Spleen (tissue), 13 donors: ENCODE results near the gene OR56B1. TPM values are rescaled to one million over a fixed set of nuclear protein-coding genes. Genes with fewer than 3 reads are reported as not detected.
A peak's percentile ranks its signal among the peaks of the same experiment; 100 is the strongest.

Experiments
- DNase-seq: peaks from one replicate; pipeline ENCODE4 v3.0.0-alpha.2; 2020
- H3K27ac ChIP-seq, 8 donors: fragments of 200-600 bp; sonication (generic) in 7 of 8; 1 replicate in 4 of 8; 2 replicates in 4 of 8; pipeline versions ENCODE4 v1.5.0 to v1.8.0; 2016 to 2021; ENCODE audit warnings: inconsistent platforms in 4 of 8, mild to moderate bottlenecking in 4 of 8, moderate library complexity in 1 of 8
- H3K27me3 ChIP-seq, 7 donors: fragments of 200-600 bp; sonication (generic) in 6 of 7; replicated peaks in 1 of 7; 1 replicate in 4 of 7; 2 replicates in 3 of 7; pipeline versions ENCODE4 v1.5.0 to v1.8.0; 2016 to 2021; ENCODE audit warnings: inconsistent platforms in 3 of 7, mild to moderate bottlenecking in 1 of 7
- H3K36me3 ChIP-seq, 6 donors: fragments of 200-600 bp; sonication (generic) in 5 of 6; 1 replicate in 4 of 6; 2 replicates in 2 of 6; pipeline versions ENCODE4 v1.5.0 to v1.8.0; 2016 to 2021; ENCODE audit warnings: inconsistent platforms in 2 of 6
- H3K4me1 ChIP-seq, 6 donors: fragments of 200-600 bp; sonication (generic) in 5 of 6; 1 replicate in 3 of 6; 2 replicates in 3 of 6; pipeline versions ENCODE4 v1.5.0 to v1.8.0; 2016 to 2021; ENCODE audit warnings: inconsistent platforms in 3 of 6
- H3K4me3 ChIP-seq, 8 donors: fragments of 200-600 bp; sonication (generic) in 7 of 8; 1 replicate in 4 of 8; 2 replicates in 4 of 8; pipeline versions ENCODE4 v1.5.0 to v1.8.0; 2016 to 2021; ENCODE audit warnings: inconsistent platforms in 4 of 8, mild to moderate bottlenecking in 4 of 8, moderate library complexity in 2 of 8
- H3K9me3 ChIP-seq, 8 donors: fragments of 200-600 bp; sonication (generic) in 7 of 8; 1 replicate in 4 of 8; 2 replicates in 4 of 8; pipeline versions ENCODE4 v1.5.0 to v1.8.0; 2016 to 2021; ENCODE audit warnings: inconsistent platforms in 4 of 8
- CTCF ChIP-seq, 11 experiments: fragments of 200-600 bp in 7 of 11; fragments of 450-650 bp in 4 of 11; sonication (generic) in 4 of 11; IDR thresholded peaks in 8 of 11; conservative IDR thresholded peaks in 3 of 11; 1 replicate in 7 of 11; 2 replicates in 4 of 11; pipeline versions ENCODE4 v1.4.0 to v1.8.0; 2016 to 2021; ENCODE audit warnings: antibody characterized with exemption in 11 of 11, inconsistent platforms in 4 of 11, mild to moderate bottlenecking in 1 of 11
- POLR2A ChIP-seq, 3 donors: fragments of 450-650 bp; IDR thresholded peaks; one replicate each; pipeline ENCODE4 v1.5.1; 2017; ENCODE audit warnings: antibody characterized with exemption in 3 of 3, mild to moderate bottlenecking in 1 of 3
- POLR2AphosphoS5 ChIP-seq, 3 donors: sonication (generic); formaldehyde crosslinking; IDR thresholded peaks; one replicate each; pipeline ENCODE4 v1.5.1; 2017; ENCODE audit warnings: antibody characterized with exemption in 3 of 3
- WGBS, 5 donors: extraction: QIAGEN DNeasy Blood & Tissue Kit in 3 of 5; methylation state at CpG; one replicate each; pipeline versions ENCODE4 v1.1.5 to v1.1.7; 2013 to 2018; 5-methylcytosine and 5-hydroxymethylcytosine counted together
- intact Hi-C: fragments of 100-400 bp; cut with DNase I; formaldehyde crosslinking; loops from one replicate; pipeline ENCODE4 v1.15.0; 2023; ENCODE audit warnings: low total_unique reads
- long read RNA-seq, 2 donors: transcript quantifications; one replicate each; lab custom pipeline, GENCODE V29; 2026
- polyA plus RNA-seq, 3 donors: library from polyadenylated mRNA; stranded (reverse); fragments of 200-250 nt; gene quantifications; one replicate each; pipeline ENCODE4 v1.2.1, GENCODE V29; 2013
- total RNA-seq, 7 donors: library from RNA; depleted of rRNA in 3 of 7; stranded (reverse); fragments of >200 nt in 3 of 7; fragmentation: NEBNext Ultra II Directional in 4 of 7; extraction: Animal tissue kit (Norgen Biotek cat#: 25700) in 4 of 7; gene quantifications; one replicate each; pipeline versions ENCODE4 v1.1.0 to v1.2.1, GENCODE V29; 2016 to 2021
- donor health status: healthy with polysubstance abuse.
- donor health status: DM: no; HTN: no; CAD: no; lungs with moderate emphysema.
- donor health status: DM: no; HTN: no; CAD: no.
- donor health status: Bipolar disorder and iron deficiency.
- donor health status: healthy.
- donor health status: DM: no; HTN: no; CAD: no.
- donor health status: DM: yes; HTN: yes; CAD: no.

OR56B1 gene
- total RNA-seq: 1 to 10 TPM in 4 of 7 donors, under 1 TPM in 3; 0.27 to 1.8 (median 1.0) TPM
- polyA plus RNA-seq: under 1 TPM; 0.06 to 0.11 (median 0.08) TPM
- long read RNA-seq, donor 1: 0 reads
- long read RNA-seq, donor 2: 0 reads

DNA sequence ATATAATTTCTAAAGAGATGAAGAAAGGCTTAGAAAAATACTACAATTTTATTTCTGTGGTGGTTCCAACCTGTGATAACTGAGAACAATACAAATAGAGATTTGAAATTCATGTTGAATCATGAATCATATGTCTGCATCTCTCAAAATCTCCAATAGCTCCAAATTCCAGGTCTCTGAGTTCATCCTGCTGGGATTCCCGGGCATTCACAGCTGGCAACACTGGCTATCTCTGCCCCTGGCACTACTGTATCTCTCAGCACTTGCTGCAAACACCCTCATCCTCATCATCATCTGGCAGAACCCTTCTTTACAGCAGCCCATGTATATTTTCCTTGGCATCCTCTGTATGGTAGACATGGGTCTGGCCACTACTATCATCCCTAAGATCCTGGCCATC is at the start of gene OR56B1:
Gene OR56B1 (plus strand): TSS at position 53 of the 400 bp plus-strand sequence. CDS start 69 bp downstream, at position 122.
- no peak for TF ChIP-seq POLR2A (IDR thresholded peaks at IDR 0.05)
- TF ChIP-seq POLR2AphosphoS5 (IDR thresholded peaks at IDR 0.05): no peak
- TF ChIP-seq CTCF (IDR thresholded peaks at IDR 0.05 in 8 of 11, conservative IDR thresholded peaks at IDR 0.05 in 3 of 11): no peak
- no peaks in the 10 kb centered on the region for H3K4me1 ChIP-seq
- H3K36me3 ChIP-seq: peaks cover 0 to 8% (median 0%) of the 10 kb centered on the region in 6 donors
- H3K4me3 ChIP-seq: no peak within 1 kb of the TSS
- intact Hi-C loops: no loop called here
- no peak for DNase-seq
- H3K27ac ChIP-seq: no peak within 1 kb of the TSS
- H3K9me3 ChIP-seq: peaks cover 0 to 10% (median 3%) of the 10 kb centered on the region in 8 donors
- 79 to 91% (median 86%) methylated on average over 1 of the region's 1 CpG for WGBS, 5 donors
- no peaks in the 10 kb centered on the region for H3K27me3 ChIP-seq

- WGBS, 5 donors: 83 to 100% (median 91%) methylated on average over 1 of the region's 1 CpG
- Histone ChIP-seq H3K27ac (peak overlapping the region; percentile 87 to 97 (median 95)), H3K9me3 (no peaks in the 10 kb centered on the region), H3K36me3 (peaks cover 0 to 8% (median 0%) of the 10 kb centered on the region in 6 donors), H3K4me1 (peaks cover 12 to 67% (median 42%) of the 10 kb centered on the region in 6 donors), H3K4me3 (no peak overlapping the region), H3K27me3 (no peaks in the 10 kb centered on the region)
- no peak for TF ChIP-seq CTCF (IDR thresholded peaks at IDR 0.05 in 8 of 11, conservative IDR thresholded peaks at IDR 0.05 in 3 of 11)
- no peak for TF ChIP-seq POLR2A (IDR thresholded peaks at IDR 0.05)
- TF ChIP-seq POLR2AphosphoS5 (IDR thresholded peaks at IDR 0.05): no peak
- intact Hi-C loops: no loop called here
- DNase-seq: no peak
These were observed 47.8 kb upstream of the OR56B1 start for GRCh38 chr11:5688482-5688881.

DNA sequence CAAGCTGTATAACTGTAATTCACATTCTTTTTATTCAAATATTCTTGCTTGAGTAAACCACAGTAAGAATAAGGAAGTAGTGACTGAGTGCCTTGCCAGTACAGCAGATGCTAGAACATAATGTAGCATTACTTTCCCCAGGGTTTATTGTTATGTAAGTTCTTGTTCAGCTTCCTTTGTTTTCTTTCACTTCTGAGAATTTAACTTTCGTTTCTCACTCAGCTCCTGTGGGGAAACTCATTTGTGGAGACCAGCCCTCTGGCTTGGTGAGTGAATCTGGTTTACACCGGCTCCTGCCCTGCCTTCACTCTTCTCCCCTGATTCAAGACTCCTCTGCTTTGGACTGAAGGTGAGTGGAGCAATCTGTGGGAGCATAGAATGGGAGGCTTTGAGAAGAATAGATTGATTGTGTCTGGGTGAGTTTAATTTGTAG is 46.7 kb upstream of the OR56B1 start, which contains the start of gene TRIM22:
Gene TRIM22 (plus strand): TSS at position 240 of the 433 bp plus-strand sequence. CDS start 6,443 bp downstream, outside the sequence.
- Histone ChIP-seq H3K4me3 (peak within 1 kb of the TSS; percentile 41 to 74 (median 70)), H3K27ac (peak within 1 kb of the TSS; percentile 87 to 97 (median 95)), H3K36me3 (peaks cover 0 to 18% (median 0%) of the 10 kb centered on the region in 6 donors), H3K4me1 (peaks cover 22 to 67% (median 43%) of the 10 kb centered on the region in 6 donors), H3K27me3 (no peaks in the 10 kb centered on the region), H3K9me3 (no peaks in the 10 kb centered on the region)
- DNase-seq: no peak
- intact Hi-C loops: no loop called here
- WGBS, 5 donors: 0 to 3% (median 0%) methylated on average over 2 of the region's 2 CpGs
- peak in 1 of 3 donors; percentile 81 for TF ChIP-seq POLR2AphosphoS5 (IDR thresholded peaks at IDR 0.05)
- peak in 2 of 3 donors; percentile 34 to 88 for TF ChIP-seq POLR2A (IDR thresholded peaks at IDR 0.05)
- peak in 1 of 11 experiments; percentile 13 for TF ChIP-seq CTCF (IDR thresholded peaks at IDR 0.05 in 8 of 11, conservative IDR thresholded peaks at IDR 0.05 in 3 of 11)

- peaks cover 25 to 68% (median 47%) of the 10 kb centered on the region in 6 donors for H3K4me1 ChIP-seq
- peak overlapping the region; percentile 87 to 97 (median 95) for H3K27ac ChIP-seq
- peak overlapping the region; percentile 41 to 74 (median 70) for H3K4me3 ChIP-seq
- TF ChIP-seq POLR2AphosphoS5 (IDR thresholded peaks at IDR 0.05) (no peak), POLR2A (IDR thresholded peaks at IDR 0.05) (peak in 1 of 3 donors; percentile 37), CTCF (IDR thresholded peaks at IDR 0.05 in 8 of 11, conservative IDR thresholded peaks at IDR 0.05 in 3 of 11) (no peak)
- no peaks in the 10 kb centered on the region for H3K27me3 ChIP-seq
- no peak for DNase-seq
- peaks cover 0 to 23% (median 0%) of the 10 kb centered on the region in 6 donors for H3K36me3 ChIP-seq
- intact Hi-C loops: loop anchor here (10.0 kb wide), 1 partner anchor 65 kb away; the partner anchor contains the start of gene TRIM34
- H3K9me3 ChIP-seq: no peaks in the 10 kb centered on the region
- 0 to 2% (median 1%) methylated on average over 5 of the region's 5 CpGs for WGBS, 5 donors
These were observed 46.0 kb upstream of the OR56B1 start for GRCh38 chr11:5690216-5690615.
